GM21390 (cell line): ENCODE results near the gene MACROD2.
A peak's percentile ranks its signal among the peaks of the same experiment; 100 is the strongest.

Experiments
- ATAC-seq: cut with Tn5 transposase; IDR thresholded peaks from one replicate; pipeline ENCODE4 v1.9.1; 2021; ENCODE audit not compliant: unreplicated experiment

MACROD2 gene

DNA sequence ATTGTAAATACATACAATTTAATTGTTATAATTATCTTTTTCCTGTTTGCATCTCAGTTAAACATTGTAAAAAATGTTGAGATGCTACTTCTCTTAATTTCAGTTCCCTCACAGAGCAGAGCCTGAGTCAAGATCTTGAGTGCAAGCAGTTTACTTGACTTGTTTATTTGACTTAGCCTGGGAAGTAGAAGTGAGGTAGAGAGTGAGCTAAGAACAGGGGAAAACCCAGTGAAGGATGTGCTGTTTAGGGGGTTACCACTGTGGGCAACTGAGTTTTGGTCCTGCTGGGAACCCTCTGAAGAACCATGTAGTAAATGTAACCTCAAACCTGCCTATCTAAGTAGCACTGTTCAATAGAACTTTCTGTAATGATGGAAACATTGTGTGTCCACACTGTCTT lies 837.3 kb downstream of the MACROD2 start:
- peak; percentile 47 for ATAC-seq

- ATAC-seq: peak; percentile 89
Measured at GRCh38 chr20:14838663-14839628, 843.6 kb downstream of the MACROD2 start.

DNA sequence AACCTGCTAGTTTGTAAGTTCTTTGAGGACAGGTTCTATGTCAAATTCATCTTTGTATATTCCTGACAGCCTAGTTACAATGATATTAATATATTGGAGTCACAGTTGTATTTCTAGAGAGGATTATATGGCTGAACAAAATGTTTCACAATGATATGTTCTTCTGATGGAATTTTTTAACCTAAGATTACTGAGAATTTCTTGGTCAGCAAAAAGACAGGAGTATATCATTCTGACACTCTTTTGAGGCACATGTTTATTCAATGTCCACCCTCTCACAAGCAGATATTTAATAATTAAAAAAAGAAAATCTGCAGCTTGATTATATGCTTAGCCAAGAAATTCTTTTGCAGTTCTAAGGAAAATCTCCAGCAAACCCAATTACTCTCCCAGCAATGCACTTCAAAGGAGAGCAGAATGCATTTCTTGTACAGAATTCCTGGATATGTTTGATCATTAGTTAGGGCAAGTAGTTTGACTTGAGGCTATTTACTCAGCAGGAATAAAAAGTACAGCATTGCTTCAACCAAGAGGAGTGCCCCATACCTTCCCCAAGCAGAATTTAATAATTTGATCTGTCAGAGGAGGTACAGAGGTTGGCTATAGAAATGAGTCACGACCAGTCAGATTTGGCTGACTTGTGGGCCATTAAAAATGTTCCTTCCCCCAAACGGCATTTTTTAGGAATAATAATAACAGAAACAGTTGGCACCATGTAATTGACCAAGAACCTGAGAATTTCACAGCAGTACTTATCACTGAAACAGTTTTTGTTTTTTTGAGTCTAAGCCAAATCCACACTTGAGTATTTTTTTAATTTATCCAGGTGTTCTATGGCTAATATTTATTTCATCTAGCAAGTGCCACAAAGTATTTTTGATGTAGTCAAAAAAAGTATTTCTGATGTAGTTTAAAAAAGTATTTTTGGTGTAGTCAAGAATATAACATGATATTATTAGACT lies 850.2 kb downstream of the MACROD2 start:
- ATAC-seq: no peak

DNA sequence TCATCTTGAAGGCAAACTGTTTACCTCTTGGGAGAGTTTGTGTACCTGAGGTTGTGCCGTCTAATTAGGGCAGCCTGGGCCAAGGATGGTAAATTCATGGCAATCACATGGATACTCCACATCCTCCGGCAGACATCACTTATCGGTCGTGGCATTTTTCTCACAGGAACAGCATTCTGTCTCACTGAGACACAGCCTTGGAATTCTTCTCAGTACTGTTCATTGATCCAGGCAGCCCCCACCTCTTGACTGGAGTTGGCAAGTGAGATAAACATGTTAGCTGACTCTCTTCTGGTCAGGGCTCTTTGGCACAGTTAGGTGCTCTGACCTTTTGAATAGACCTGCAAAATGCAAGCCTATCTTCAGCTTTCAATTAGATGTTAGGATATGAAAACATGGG lies 853.5 kb downstream of the MACROD2 start:
- no peak for ATAC-seq

- no peak for ATAC-seq
Measured at GRCh38 chr20:14853079-14853478, 857.8 kb downstream of the MACROD2 start.

GRCh38 chr20:14855171-14855570 lies 859.9 kb downstream of the MACROD2 start:
- no peak for ATAC-seq

GRCh38 chr20:14859627-14860026 lies 864.3 kb downstream of the MACROD2 start:
- ATAC-seq: no peak

DNA sequence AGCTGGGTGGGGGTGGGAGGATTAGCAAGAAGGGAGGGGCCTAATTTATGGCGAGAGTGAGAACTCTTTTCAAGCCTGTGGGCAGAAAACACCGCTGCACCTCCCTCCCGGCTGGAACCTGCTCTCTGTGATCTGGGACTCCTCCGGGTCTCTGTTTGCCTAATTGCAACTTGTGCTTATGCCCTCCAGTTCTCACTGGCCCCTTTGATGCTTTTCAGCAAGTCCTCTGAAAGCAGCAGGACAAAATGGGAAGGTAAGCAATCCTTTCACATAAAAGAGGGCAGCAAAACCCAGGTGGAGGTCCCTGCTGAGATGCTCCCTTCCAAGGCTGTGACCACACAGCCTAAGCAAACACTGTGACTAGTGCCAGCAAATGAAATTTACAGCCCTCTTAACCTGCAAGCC lies 865.1 kb downstream of the MACROD2 start:
- no peak for ATAC-seq

- ATAC-seq: no peak
Measured at GRCh38 chr20:14861028-14861699, 865.8 kb downstream of the MACROD2 start.

DNA sequence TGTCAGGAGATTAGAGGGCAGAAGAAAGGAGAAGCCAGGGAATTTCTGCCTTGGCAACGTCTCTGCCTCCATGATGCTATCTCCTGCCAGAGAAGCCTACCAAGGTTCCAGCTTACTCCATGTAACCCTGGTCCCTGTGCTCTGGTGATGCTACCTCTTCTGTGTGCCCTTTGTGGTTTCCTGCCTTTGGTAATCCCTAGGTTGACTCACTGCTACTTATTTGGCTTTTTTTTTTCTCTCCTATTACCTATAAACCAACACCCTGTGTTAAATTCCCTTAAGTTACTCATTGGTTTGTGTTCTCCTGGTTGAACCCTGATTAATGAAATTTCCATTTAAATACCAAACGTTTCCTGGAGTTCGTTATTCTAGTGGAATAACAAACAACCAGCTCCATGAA lies 869.9 kb downstream of the MACROD2 start:
- ATAC-seq: no peak

- no peak for ATAC-seq
Measured at GRCh38 chr20:14865731-14866130, 870.4 kb downstream of the MACROD2 start.

- no peak for ATAC-seq
Measured at GRCh38 chr20:14866841-14867514, 871.7 kb downstream of the MACROD2 start.

- no peak for ATAC-seq
Measured at GRCh38 chr20:14877301-14878028, 882.1 kb downstream of the MACROD2 start.

DNA sequence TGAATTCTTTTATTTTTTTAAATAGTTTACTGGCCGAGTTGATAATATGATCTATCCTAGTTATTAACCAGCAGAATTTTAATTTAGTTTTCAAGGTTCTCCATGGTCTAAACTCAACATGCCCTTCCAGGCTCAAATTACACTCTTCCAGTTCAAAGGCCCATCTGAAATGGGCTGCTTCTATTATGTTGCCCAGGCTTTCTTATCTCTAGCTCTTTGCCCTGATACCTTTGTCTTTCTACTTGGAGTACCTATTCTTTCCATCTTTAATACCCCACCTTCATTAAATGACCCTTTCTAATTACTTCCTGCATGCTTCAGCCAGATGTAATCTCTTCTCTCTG lies 883.3 kb downstream of the MACROD2 start:
- no peak for ATAC-seq

DNA sequence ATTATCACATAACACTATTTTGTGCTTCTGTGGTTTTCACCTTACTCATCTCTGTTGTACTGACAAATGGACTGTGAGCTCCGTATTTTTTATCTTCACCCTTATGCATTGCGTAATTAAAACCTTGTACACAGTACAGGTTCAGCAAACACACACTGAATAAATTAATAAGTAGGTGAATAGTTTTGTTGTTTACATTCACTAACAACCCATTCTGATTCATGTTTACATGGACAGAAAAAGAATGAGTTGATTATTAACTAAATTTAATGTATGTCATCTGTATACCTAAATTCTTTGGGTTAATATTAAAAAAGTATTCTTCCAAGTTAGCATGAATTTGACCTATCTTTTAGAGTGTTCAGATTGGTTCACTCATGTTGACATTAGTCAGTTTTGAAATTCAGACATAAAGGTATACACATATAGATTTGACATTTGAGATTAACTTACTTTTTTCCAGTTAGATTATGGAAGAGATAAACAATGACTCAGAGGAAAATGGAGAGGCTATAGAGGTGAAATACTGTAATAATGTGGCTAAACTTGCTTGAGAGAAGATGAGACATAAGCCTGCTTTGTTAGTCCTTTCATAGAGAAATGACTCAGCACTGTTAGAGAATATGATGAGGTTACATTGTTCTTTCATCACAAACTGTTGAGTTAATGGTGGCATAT lies 883.8 kb downstream of the MACROD2 start:
- peak; percentile 52 for ATAC-seq

DNA sequence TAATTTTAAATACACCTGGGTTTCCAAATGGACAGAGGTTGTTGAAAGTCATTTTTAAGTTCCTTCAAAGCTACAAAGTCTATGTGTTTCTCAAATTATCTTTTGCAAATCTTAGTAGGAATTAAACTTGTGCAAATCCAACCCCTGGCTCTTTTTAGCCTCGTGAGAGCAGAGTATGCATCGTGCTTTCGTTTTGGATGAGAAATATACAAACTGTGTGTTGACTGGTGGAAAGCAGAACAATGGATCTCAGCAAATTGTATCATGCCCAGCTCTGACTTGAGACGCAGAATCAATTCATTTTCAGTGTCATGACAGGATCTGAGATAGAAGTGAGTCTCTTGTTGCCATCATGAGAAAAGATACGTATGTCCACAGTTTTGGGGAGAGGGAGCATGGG lies 884.5 kb downstream of the MACROD2 start:
- ATAC-seq: no peak

- no peak for ATAC-seq
Measured at GRCh38 chr20:14881518-14881917, 886.2 kb downstream of the MACROD2 start.

- ATAC-seq: no peak
Measured at GRCh38 chr20:14882157-14882556, 886.8 kb downstream of the MACROD2 start.

DNA sequence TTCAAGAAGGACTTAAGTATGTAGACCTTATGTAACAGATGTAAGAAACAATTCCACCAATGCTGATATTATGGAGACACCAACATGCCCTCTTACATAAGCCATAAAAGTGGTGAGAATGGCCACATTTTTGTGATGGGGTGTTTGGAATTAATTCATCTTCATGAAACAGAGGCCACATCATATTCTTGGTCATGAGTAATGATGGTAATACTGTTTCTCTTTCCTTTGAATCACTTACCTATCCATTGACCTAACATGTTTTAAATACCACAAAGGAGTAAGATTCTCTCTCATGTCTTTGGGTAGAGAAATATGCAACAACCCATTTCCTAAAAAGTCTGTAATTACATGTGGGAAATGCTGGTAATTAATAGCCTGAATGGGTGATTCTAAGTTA lies 887.5 kb downstream of the MACROD2 start:
- no peak for ATAC-seq
